Large intestine (tissue), 3 donors: ENCODE data around the gene DCAF5. TPM values are rescaled to one million over a fixed set of nuclear protein-coding genes. Genes with fewer than 3 reads are reported as not detected.
A peak's percentile ranks its signal among the peaks of the same experiment; 100 is the strongest.

Experiments
- DNase-seq, 2 donors: peaks; one replicate each; pipeline versions ENCODE4 v3.0.0 to v3.0.0-alpha.2; 2013
- H3K27ac ChIP-seq: one replicate; pipeline ENCODE4 v1.5.1; 2013; ENCODE audit warnings: low read length
- H3K27me3 ChIP-seq: 2 replicates; pipeline ENCODE4 v1.6.1; 2013; ENCODE audit warnings: low read length; ENCODE audit not compliant: control insufficient read depth, insufficient read depth
- H3K36me3 ChIP-seq: 2 replicates; pipeline ENCODE4 v1.6.1; 2013; ENCODE audit warnings: low read length; ENCODE audit not compliant: control insufficient read depth, insufficient read depth
- H3K4me1 ChIP-seq: one replicate; pipeline ENCODE4 v1.6.1; 2013; ENCODE audit warnings: low read length; ENCODE audit not compliant: control insufficient read depth, insufficient read depth
- H3K4me3 ChIP-seq: one replicate; pipeline ENCODE4 v1.5.1; 2013; ENCODE audit warnings: low read length
- H3K9me3 ChIP-seq: one replicate; pipeline ENCODE4 v1.6.1; 2013; ENCODE audit warnings: mild to moderate bottlenecking, low read depth, low read length, moderate library complexity; ENCODE audit not compliant: control insufficient read depth
- WGBS: methylation state at CpG from one replicate; pipeline ENCODE4 v1.1.5; 2013; ENCODE audit warnings: low lambda C conversion rate; ENCODE audit not compliant: insufficient coverage; 5-methylcytosine and 5-hydroxymethylcytosine counted together
- polyA plus RNA-seq: library from polyadenylated mRNA; unstranded; fragments of 120-200 nt; gene quantifications from one replicate; pipeline ENCODE4 v1.2.1, GENCODE V29; 2013

DCAF5 gene
- polyA plus RNA-seq, 1 donor, result 46.0 TPM

DNA sequence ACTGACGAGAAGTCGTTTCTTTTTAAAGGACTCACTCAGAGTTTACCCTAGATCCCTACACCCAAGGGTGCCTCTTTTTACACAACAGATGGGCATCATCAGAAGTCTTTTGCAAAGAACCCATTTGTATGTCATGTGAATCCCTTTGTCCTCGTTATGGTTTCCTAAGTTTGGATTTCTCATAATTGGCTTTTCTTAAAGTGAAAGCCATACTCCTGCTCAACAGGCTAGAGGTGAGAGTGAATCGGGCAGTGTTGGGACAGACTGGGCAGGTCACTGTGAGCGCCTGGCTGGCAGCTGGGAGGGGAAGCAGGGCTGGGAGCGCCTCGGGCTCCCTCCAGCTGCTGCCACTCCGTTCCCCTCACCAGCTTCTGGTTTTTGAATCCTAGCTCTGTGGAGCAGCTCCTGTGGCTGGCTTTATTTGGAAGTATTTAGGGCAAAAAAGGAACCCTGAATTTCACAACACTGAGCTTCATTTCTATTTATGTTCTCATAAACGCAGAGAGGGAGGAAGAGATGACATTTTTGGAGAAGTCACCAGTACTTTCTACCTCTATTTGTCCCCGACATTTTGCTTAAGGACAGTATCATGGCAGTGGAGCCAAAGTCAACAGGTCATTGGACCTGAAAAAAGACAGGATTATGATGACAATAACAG, 110.0 kb downstream of the DCAF5 start:
- WGBS, result no CpG with 5 or more reads among the region's 10 CpGs
- peaks cover 21% of the 10 kb centered on the region for H3K4me1 ChIP-seq
- H3K9me3 ChIP-seq, result no peaks in the 10 kb centered on the region
- H3K27ac ChIP-seq, result no peak overlapping the region
- H3K27me3 ChIP-seq, result no peaks in the 10 kb centered on the region
- peak in 1 of 2 donors; percentile 30 for DNase-seq
- no peaks in the 10 kb centered on the region for H3K36me3 ChIP-seq
- H3K4me3 ChIP-seq, result no peak overlapping the region

DNA sequence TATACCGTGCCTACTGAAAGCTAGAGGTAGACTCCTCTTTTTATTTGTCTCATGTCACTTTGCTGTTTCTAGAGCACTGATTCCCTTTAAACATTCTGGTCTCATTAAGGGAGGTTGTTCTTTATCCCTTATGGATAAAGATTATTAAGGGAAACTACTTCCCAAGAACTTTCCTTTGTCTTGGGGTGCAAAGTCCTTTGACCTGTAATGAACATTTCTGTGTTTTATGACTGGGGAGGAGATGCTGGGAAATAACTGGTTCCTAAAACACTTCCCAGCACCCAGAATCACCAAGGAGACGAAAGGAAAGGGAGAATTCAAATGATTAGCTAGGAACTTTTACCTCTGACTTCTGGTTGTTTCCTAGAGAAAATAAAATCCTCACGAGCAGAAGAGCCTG, 110.6 kb downstream of the DCAF5 start:
- Histone ChIP-seq H3K36me3 (no peaks in the 10 kb centered on the region), H3K27me3 (no peaks in the 10 kb centered on the region), H3K27ac (no peak overlapping the region), H3K9me3 (no peaks in the 10 kb centered on the region), H3K4me1 (peaks cover 21% of the 10 kb centered on the region), H3K4me3 (no peak overlapping the region)
- WGBS, result 0% methylated on average over 1 of the region's 3 CpGs
- peak in 1 of 2 donors; percentile 65 for DNase-seq

DNA sequence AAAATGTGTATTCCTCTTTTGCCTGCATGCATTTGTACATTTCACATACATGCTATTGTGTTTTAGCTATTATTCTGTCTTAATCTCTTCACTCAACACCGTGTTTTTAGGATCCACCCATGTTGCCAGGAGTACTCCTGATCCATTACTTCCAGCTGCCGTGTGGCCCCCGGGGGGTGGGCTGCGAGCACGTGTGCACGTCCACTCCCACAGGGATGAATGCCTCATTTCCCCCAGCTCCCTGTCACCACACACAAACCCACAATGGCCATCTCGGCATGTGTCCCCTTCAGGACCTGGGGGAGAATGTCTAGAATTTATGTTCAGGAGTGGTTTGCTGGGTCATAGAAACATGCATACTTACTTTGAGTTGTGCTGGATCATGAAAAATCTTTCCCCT, 111.1 kb downstream of the DCAF5 start:
- no peak overlapping the region for H3K27ac ChIP-seq
- no CpG with 5 or more reads among the region's 7 CpGs for WGBS

DNA sequence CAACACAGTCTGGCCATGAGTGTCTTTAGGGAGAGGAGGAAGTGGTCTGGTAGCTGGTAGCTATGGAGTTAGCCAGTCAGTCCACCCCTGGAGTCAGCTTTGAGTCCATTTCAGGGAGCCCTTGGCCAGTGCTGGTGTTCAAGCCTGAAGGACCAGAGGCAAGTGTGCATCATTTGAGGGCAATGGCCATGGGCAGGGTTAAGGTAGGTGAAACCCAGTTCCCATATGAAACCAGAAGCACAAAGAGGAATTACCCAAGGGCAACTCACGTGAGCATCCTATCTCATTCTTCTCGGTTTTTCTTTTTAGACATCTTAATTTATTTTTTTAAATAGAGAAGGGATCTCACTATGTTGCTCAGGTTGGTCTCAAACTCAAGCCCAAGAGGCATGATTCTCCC, 112.6 kb downstream of the DCAF5 start:
- WGBS, result no CpG with 5 or more reads among the region's 2 CpGs
- peaks cover 21% of the 10 kb centered on the region for H3K4me1 ChIP-seq

More for the DNA sequence above, 111.1 kb downstream of the DCAF5 start:
- Histone ChIP-seq H3K9me3 (no peaks in the 10 kb centered on the region), H3K4me1 (peaks cover 21% of the 10 kb centered on the region), H3K27me3 (no peaks in the 10 kb centered on the region), H3K36me3 (no peaks in the 10 kb centered on the region), H3K4me3 (no peak overlapping the region)
- DNase-seq, result no peak

DNA sequence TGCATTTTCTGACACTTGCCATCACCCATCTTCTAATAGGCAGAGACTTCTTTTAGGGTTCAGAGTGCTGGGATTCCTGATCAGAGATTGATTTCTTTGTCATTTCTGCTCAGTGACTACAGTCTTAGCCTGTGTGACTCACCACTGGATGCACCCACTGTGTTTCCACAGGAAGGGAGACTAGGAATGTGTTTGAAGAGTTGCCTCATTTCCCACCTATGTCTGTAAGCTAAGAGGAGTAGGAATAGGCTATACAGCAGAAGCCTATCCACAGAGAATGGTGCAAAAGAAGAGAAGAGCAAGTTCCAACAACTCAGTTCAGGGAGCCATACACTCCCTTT, 113.7 kb downstream of the DCAF5 start:
- DNase-seq, result no peak
- Histone ChIP-seq H3K36me3 (no peaks in the 10 kb centered on the region), H3K27me3 (no peaks in the 10 kb centered on the region), H3K4me3 (no peak overlapping the region), H3K4me1 (peaks cover 15% of the 10 kb centered on the region), H3K9me3 (no peaks in the 10 kb centered on the region), H3K27ac (no peak overlapping the region)

More for the DNA sequence above, 112.6 kb downstream of the DCAF5 start:
- Histone ChIP-seq H3K36me3 (no peaks in the 10 kb centered on the region), H3K27ac (no peak overlapping the region), H3K4me3 (no peak overlapping the region), H3K27me3 (no peaks in the 10 kb centered on the region), H3K9me3 (no peaks in the 10 kb centered on the region)
- DNase-seq, result no peak

DNA sequence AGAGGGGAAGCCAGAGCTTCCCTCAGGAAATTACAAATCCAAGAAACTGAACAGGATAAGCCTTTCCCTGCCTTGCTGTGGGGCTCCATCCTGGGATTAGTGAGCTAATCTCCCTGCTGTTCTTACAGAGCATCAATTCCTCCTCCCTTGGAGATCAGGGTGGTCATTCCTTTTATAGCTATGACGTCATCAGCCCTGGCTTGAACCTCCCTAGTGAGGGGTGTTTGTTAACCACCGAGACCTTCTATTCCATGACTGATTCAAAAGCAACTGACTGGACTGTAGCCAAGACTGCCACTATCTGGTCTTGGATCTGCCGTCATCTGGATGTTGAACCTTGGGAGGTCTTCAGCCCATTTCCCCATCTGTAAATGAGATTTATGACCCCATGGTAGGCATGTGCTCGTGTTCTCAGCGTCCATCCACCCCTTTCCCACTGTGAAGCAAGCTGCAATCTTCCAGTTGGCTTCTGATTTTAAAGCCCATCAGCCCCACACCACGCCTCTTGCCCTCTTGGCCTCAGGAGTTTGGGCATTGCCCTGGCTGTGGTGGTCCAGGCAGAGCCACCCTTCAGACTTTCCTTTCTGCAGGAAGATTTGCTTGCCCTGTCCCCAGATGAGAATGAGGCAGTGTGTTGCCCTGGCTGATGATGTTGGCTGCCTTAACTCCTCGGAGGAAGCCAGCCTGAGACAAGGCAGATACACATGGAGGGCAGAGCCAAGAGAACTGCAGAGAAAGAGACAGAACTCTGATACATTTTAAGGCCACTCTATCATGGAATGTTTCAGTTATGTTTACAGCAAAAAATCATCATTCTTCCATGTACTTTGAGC, 114.2 kb downstream of the DCAF5 start:
- WGBS, result no CpG with 5 or more reads among the region's 7 CpGs
- H3K9me3 ChIP-seq, result no peaks in the 10 kb centered on the region
- peaks cover 10% of the 10 kb centered on the region for H3K4me1 ChIP-seq
- no peaks in the 10 kb centered on the region for H3K27me3 ChIP-seq
- H3K27ac ChIP-seq, result no peak overlapping the region
- H3K4me3 ChIP-seq, result no peak overlapping the region
- DNase-seq, result no peak
- no peaks in the 10 kb centered on the region for H3K36me3 ChIP-seq

DNA sequence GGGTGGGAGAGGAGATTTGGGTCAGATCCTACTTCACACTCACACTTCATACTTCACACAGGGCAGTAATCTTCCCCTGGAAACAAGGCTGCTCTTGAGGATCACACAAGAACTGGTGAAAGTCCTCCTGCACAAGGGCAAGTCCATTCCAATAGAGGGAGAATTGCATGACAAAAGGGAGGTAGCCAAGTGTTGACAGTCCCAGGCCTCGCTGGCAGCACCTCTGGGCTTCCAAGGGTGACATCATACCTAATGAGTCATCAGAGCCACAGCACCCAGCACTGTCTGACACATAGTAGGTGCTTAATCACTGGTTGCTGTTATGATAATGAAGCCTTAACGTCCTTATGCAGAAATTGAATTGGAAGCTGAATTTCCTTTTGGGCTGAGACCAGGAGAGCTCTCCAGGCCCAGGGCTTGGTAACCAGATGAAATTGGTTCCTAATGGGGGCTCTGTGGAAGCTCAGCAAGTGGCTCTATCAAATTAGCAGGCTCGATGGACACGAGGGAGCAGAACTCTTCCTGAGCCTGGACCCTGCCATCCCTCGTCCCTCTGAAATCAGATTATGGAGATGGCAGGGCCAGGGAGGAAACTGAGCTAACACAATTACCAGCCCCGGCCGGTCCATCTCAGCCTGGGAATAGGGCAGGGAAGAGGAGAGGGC, 115.0 kb downstream of the DCAF5 start:
- WGBS, result no CpG with 5 or more reads among the region's 7 CpGs
- Histone ChIP-seq H3K4me3 (no peak overlapping the region), H3K27me3 (no peaks in the 10 kb centered on the region), H3K9me3 (no peaks in the 10 kb centered on the region), H3K27ac (no peak overlapping the region), H3K36me3 (no peaks in the 10 kb centered on the region), H3K4me1 (peaks cover 4% of the 10 kb centered on the region)
- no peak for DNase-seq

DNA sequence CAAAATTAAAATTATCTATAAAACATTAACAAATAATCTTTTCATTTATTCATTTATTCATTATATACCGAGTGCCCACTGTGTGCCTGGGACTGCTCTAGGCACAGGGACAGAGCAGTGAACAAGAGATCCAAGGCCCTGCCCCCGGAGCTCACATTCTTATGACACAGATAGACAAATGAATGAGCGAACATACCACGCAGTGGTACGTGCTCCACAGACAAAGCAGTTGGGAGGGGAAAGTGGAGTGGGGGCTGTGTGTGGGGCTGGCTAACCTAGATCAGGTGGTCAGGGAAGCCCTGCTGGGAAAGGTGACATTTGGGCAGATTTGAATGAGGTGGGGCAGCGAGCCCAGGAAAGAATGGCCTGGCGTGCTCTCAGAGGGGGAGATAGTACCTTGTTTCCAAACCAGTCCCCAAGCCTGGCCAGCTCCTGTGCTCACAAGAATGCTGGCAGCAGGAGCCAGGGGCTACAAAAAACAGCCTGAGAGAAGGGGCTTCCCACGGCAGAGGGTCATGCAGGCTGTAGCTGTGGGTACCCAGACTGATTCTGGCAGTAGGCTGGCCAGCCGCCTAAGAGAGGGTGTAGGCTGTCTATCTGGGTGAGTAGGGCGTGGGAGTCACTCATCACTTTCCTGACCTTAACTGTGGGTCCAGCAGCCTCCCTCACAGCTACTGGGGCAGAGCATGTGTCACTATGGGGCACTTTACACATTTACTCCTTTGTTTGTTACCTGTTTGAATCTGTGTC, 116.0 kb downstream of the DCAF5 start:
- DNase-seq, result no peak

DNA sequence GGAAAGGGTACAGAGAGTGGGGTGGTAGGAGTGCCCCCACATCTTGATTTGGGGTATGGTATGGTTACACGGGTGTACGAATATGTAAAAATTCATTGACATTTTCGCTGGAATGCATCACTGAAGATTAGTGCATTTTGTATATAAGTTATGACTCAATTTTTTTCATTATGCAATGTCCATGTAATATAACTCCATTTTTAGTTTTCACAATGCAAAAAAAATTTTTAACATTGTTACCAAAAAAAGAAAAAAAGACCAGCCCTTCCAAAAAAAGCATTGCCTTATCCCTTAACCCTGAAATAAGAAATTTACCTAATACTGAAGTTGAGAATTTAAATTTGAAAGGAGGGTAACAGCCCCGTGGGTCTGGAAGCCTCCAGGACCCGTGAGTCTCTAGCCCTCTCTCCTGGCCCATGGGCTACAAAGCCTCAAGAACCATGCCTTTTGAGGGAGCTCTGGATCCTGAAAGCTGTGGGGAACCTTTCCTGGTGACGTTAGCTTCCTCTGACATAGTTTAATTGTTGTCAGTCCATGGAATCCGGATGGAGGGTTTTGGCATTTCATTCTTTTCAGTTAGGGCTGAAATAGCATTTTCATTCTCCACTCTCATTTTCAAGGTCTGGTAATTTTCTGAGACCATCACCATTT, 118.2 kb downstream of the DCAF5 start:
- WGBS, result 94% methylated on average over 3 of the region's 7 CpGs
- no peaks in the 10 kb centered on the region for H3K27me3 ChIP-seq
- H3K9me3 ChIP-seq, result no peaks in the 10 kb centered on the region
- H3K4me1 ChIP-seq, result no peaks in the 10 kb centered on the region
- DNase-seq, result no peak
- H3K27ac ChIP-seq, result no peak overlapping the region
- no peaks in the 10 kb centered on the region for H3K36me3 ChIP-seq
- no peak overlapping the region for H3K4me3 ChIP-seq

More for the DNA sequence above, 116.0 kb downstream of the DCAF5 start:
- Histone ChIP-seq H3K9me3 (no peaks in the 10 kb centered on the region), H3K4me1 (no peaks in the 10 kb centered on the region), H3K36me3 (no peaks in the 10 kb centered on the region), H3K4me3 (no peak overlapping the region), H3K27ac (no peak overlapping the region), H3K27me3 (no peaks in the 10 kb centered on the region)
- WGBS, result no CpG with 5 or more reads among the region's 10 CpGs
